HG03565 (cell line): ENCODE measurements around the gene SLC16A8.
"Not testable (repeated sequence)": the region's sequence is repeated elsewhere in the genome, so short reads cannot be mapped to it uniquely, and the experiment has no call there.

ENCODE experiments used
- ATAC-seq: cut with Tn5 transposase; IDR thresholded peaks from one replicate; pipeline ENCODE4 v1.9.1; 2021; ENCODE audit warnings: mild to moderate bottlenecking, moderate library complexity; ENCODE audit not compliant: unreplicated experiment

Gene SLC16A8

GRCh38 chr22:38088629-38089473 lies 4.9 kb upstream of the SLC16A8 start:
- ATAC-seq: no peak

- no peak for ATAC-seq
Measured at GRCh38 chr22:38087855-38088254, 3.9 kb upstream of the SLC16A8 start.

GRCh38 chr22:38086942-38087341 lies 3.0 kb upstream of the SLC16A8 start:
- no peak for ATAC-seq

- no peak for ATAC-seq
Measured at GRCh38 chr22:38086001-38086845, 2.2 kb upstream of the SLC16A8 start.

- no peak for ATAC-seq
Measured at GRCh38 chr22:38085501-38085900, 1.5 kb upstream of the SLC16A8 start.

- no peak for ATAC-seq
Measured at GRCh38 chr22:38085056-38085455, 1.1 kb upstream of the SLC16A8 start.

GRCh38 chr22:38082986-38083710 lies 836 bp downstream of the SLC16A8 start:
- no peak for ATAC-seq

GRCh38 chr22:38081941-38082828 lies 1.8 kb downstream of the SLC16A8 start:
- no peak for ATAC-seq

- no peak for ATAC-seq
Measured at GRCh38 chr22:38081636-38081940, 2.4 kb downstream of the SLC16A8 start.

GRCh38 chr22:38080850-38081635 lies 2.9 kb downstream of the SLC16A8 start:
- no peak for ATAC-seq

- ATAC-seq: no peak
Measured at GRCh38 chr22:38080474-38080849, 3.5 kb downstream of the SLC16A8 start.

GRCh38 chr22:38079804-38080203 lies 4.2 kb downstream of the SLC16A8 start:
- ATAC-seq: no peak

GRCh38 chr22:38079208-38079607 lies 4.8 kb downstream of the SLC16A8 start:
- ATAC-seq: not testable (repeated sequence)

GRCh38 chr22:38078046-38078840 lies 5.7 kb downstream of the SLC16A8 start:
- no peak for ATAC-seq

GRCh38 chr22:38077595-38077994 lies 6.4 kb downstream of the SLC16A8 start:
- no peak for ATAC-seq

GRCh38 chr22:38077096-38077495 lies 6.9 kb downstream of the SLC16A8 start:
- no peak for ATAC-seq

GRCh38 chr22:38075961-38076360 lies 8.0 kb downstream of the SLC16A8 start:
- no peak for ATAC-seq

GRCh38 chr22:38075105-38075825 lies 8.7 kb downstream of the SLC16A8 start:
- ATAC-seq: no peak
